Measurements from ENCODE around the gene TCAIM. TPM values are rescaled to one million over a fixed set of nuclear protein-coding genes. Genes with fewer than 3 reads are reported as not detected.
A peak's percentile ranks its signal among the peaks of the same experiment; 100 is the strongest.

Gene TCAIM, protein sequence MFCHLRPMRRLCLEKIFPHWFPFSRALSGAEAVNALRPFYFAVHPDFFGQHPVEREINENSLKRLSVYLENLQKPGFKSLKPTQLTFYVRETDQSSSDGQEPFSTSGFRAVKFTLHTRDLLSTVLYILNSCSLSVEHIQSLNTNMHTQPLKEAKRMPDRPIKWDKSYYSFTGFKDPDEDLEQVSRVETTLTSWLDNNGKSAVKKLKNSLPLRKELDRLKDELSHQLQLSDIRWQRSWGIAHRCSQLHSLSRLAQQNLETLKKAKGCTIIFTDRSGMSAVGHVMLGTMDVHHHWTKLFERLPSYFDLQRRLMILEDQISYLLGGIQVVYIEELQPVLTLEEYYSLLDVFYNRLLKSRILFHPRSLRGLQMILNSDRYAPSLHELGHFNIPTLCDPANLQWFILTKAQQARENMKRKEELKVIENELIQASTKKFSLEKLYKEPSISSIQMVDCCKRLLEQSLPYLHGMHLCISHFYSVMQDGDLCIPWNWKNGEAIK
- 17.5 and 18.4 TPM in 2 replicates for total RNA-seq

DNA sequence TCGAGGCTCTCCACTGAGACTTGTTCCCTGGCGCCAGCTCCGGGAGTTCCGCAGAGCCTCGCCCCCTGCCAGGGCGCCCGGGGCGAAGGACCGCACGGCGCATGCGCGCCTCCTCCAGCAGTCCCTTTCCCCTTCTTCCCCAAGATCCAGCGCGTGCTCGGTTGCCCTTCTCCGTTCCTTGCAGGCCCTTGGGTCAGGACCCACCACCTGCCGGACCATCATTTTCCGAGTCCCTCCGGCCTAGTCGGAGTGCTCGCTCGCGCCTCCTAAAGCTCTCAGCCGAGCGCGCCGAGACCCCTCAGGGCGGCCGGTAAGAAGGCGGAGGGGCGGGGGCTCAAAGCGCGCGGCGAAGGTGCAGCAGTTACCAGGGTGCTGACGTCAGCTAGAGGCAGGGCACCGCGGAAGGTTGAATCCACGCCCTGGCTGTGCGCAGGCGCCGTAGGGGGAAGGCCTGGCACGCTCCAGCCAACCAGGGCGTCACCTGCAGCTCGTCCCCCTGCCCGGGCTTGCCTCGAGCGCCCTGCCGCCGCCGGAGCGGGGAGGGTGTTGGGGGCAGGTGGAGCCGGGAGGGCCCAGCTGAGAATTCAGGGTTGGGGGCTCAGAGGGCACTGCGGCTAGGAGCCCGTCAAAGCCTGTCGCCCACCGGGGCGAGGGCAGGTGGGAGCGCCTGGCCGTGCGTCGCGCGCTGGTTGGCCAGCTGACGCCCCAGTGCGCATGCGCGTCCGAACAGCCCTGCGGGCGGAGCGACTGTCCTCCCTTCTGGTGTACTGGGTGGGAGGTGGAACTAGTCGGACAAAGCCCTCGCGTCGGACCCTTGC is at the start of gene TCAIM:
Gene TCAIM, plus strand, starts transcription at position 757 of the 818 bp plus-strand sequence. CDS start 16,017 bp downstream, outside the sequence.
- Mint-ChIP-seq H3K4me3 (ENCODE audit: low read depth) (peak within 1 kb of the TSS; percentile 96), H3K27ac (peak within 1 kb of the TSS; percentile 99), H3K4me1 (ENCODE audit: low read depth) (peaks cover 20% of the 10 kb centered on the region), H3K9me3 (no peaks in the 10 kb centered on the region), H3K36me3 (ENCODE audit: low read depth) (peaks cover 11% of the 10 kb centered on the region), H3K27me3 (ENCODE audit: low read depth) (peaks cover 14% of the 10 kb centered on the region)
- intact Hi-C loops (cut with micrococcal nuclease), result loop anchor here (1.0 to 10.0 kb wide), 5 partner anchors 101 to 639 kb away; partner anchors contain the start of genes EXOSC7, ZDHHC3, ZNF197 and ZNF445
- peak; percentile 98 for DNase-seq (ENCODE audit: low spot score)

DNA sequence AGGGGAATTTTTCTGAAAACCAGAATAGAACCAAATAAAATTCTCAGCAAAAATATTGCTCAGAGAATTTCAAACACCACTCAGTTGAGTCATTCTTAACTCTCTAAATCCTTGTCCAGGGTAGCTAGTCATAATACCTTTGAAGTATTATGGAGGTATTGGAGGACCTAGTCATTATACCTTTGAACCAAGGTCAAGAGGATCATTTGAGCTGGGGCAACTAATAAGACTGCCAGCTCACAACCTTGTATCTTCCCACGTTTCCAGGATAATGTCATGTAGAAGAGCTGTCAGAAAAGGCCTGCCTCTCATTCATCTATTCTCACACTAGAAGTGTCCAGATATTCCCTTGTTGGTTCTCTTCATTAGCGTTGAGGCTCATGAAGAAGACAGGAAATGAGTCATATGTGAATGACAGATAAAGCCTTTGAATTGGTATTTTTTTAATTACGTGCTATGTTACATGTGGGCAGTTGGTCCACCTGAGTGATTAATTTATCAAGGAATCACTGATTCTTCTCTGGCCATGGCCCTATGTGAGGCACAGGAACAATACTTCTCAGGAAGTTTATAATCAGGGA is 48.6 kb upstream of the TCAIM start:
- intact Hi-C loops (cut with micrococcal nuclease), result no loop called here
- H3K27ac Mint-ChIP-seq, result no peak overlapping the region
- no peaks in the 10 kb centered on the region for H3K4me1 Mint-ChIP-seq (ENCODE audit: low read depth)

DNA sequence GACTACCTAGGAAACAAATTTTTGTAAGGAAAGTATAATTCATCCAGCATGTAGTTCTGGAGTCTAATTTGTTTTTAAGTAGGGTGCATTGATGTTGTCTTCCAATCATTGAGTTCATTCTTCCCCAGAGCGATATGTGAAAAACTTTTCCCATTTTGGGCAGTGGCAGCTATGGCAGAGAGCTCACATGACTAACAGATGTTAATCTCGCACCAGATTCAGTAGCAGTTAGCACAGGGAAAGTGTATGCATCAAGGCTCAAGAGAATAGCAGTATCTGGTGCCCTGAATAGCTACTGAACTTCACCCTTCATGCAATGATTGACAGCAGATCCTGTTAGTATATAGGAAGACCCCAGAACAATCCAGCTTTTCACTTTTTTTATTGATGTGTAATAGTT is 46.3 kb upstream of the TCAIM start:
- Mint-ChIP-seq H3K36me3 (ENCODE audit: low read depth) (no peaks in the 10 kb centered on the region), H3K4me1 (ENCODE audit: low read depth) (no peaks in the 10 kb centered on the region), H3K4me3 (ENCODE audit: low read depth) (no peak overlapping the region), H3K27ac (no peak overlapping the region), H3K9me3 (no peaks in the 10 kb centered on the region), H3K27me3 (ENCODE audit: low read depth) (peaks cover 24% of the 10 kb centered on the region)
- DNase-seq (ENCODE audit: low spot score), result no peak
- intact Hi-C loops (cut with micrococcal nuclease), result no loop called here

More for the DNA sequence above, 48.6 kb upstream of the TCAIM start:
- DNase-seq (ENCODE audit: low spot score), result no peak
- H3K27me3 Mint-ChIP-seq (ENCODE audit: low read depth), result peaks cover 14% of the 10 kb centered on the region
- no peaks in the 10 kb centered on the region for H3K36me3 Mint-ChIP-seq (ENCODE audit: low read depth)
- H3K9me3 Mint-ChIP-seq, result no peaks in the 10 kb centered on the region
- no peak overlapping the region for H3K4me3 Mint-ChIP-seq (ENCODE audit: low read depth)

DNA sequence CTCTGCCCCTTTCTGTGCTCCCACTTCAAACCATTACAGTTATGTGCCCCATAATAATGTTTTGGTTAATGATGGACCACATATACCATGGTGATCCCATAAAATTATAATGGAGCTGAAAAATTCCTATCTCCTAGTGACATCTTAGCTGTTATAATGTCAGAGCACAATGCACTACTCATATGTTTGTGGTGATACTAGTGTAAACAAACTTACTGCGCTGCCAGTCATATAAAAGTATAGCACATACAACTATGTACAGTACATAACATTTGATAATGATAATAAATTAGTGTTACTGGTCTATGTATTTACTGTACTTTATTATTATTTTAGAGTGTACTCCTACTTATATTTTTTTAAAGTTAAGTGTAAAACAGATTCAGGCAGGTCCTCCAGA is 45.6 kb upstream of the TCAIM start:
- H3K27ac Mint-ChIP-seq, result no peak overlapping the region
- intact Hi-C loops (cut with micrococcal nuclease), result no loop called here
- no peak overlapping the region for H3K4me3 Mint-ChIP-seq (ENCODE audit: low read depth)
- H3K36me3 Mint-ChIP-seq (ENCODE audit: low read depth), result no peaks in the 10 kb centered on the region
- H3K27me3 Mint-ChIP-seq (ENCODE audit: low read depth), result peaks cover 23% of the 10 kb centered on the region
- H3K9me3 Mint-ChIP-seq, result no peaks in the 10 kb centered on the region
- H3K4me1 Mint-ChIP-seq (ENCODE audit: low read depth), result no peaks in the 10 kb centered on the region
- no peak for DNase-seq (ENCODE audit: low spot score)

DNA sequence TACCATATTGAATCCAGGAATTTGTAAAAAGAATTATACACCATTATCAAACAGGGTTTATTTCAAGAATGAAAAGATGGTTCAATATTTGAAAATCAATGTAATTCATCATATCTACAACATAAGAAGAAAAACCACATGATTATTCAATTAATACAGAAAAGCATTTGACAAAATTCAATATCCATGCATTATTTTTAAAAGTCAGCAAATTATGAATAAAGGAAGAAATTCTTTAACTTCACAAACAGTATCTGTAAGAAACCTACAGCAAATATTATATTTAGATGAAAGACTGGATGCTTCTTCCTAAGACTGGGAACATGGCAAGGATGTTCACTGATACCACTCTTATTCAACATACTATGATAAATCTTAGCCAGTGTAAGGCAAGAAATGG is 41.3 kb upstream of the TCAIM start:
- Mint-ChIP-seq H3K4me1 (ENCODE audit: low read depth) (no peaks in the 10 kb centered on the region), H3K9me3 (no peaks in the 10 kb centered on the region), H3K27ac (no peak overlapping the region), H3K4me3 (ENCODE audit: low read depth) (no peak overlapping the region), H3K27me3 (ENCODE audit: low read depth) (peaks cover 14% of the 10 kb centered on the region), H3K36me3 (ENCODE audit: low read depth) (no peaks in the 10 kb centered on the region)
- intact Hi-C loops (cut with micrococcal nuclease), result no loop called here
- no peak for DNase-seq (ENCODE audit: low spot score)

DNA sequence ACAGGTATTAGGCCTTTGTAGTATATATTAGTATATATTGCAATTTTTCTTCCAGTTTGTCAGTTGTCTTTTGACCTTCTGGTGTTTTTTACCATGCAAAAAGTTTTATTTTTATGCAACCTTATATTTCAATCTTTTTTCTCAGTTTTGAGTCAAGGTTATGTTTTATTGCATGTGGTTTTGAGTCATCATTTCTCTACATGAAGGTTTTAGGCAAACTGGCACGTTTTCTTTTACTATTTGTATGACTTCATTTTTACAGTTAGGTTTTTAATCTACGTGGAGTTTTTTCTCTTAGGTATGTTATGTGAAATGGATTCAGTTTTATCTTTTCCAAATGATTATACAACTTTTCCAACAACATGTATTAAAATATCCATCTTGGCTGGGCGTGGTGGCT is 36.8 kb upstream of the TCAIM start:
- Mint-ChIP-seq H3K27me3 (ENCODE audit: low read depth) (peaks cover 9% of the 10 kb centered on the region), H3K27ac (no peak overlapping the region), H3K36me3 (ENCODE audit: low read depth) (no peaks in the 10 kb centered on the region), H3K4me3 (ENCODE audit: low read depth) (no peak overlapping the region), H3K4me1 (ENCODE audit: low read depth) (no peaks in the 10 kb centered on the region), H3K9me3 (no peaks in the 10 kb centered on the region)
- no peak for DNase-seq (ENCODE audit: low spot score)
- intact Hi-C loops (cut with micrococcal nuclease), result no loop called here

DNA sequence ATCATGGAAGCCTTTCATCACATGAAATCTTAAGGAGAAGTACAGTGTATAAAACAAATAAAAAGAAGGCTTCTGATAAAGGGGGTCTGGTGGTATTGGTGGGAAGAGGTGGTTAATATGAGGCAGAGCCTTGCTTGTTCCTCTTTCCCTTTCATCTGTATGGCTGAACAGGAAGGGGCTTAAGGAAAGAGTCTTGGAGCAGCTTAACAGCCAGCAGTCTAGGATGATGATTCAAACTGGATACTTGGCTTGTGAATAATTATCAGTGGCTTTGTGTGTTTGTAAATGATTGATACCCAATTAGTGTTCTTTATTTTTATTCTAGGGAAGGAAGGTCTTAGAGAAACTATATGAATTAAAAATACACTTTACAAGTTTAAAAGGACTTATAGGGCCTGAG is 29.1 kb upstream of the TCAIM start:
- DNase-seq (ENCODE audit: low spot score), result no peak
- H3K27ac Mint-ChIP-seq, result no peak overlapping the region
- H3K27me3 Mint-ChIP-seq (ENCODE audit: low read depth), result peaks cover 13% of the 10 kb centered on the region
- no peaks in the 10 kb centered on the region for H3K9me3 Mint-ChIP-seq
- no peak overlapping the region for H3K4me3 Mint-ChIP-seq (ENCODE audit: low read depth)
- H3K36me3 Mint-ChIP-seq (ENCODE audit: low read depth), result no peaks in the 10 kb centered on the region
- intact Hi-C loops (cut with micrococcal nuclease), result no loop called here
- H3K4me1 Mint-ChIP-seq (ENCODE audit: low read depth), result no peaks in the 10 kb centered on the region

DNA sequence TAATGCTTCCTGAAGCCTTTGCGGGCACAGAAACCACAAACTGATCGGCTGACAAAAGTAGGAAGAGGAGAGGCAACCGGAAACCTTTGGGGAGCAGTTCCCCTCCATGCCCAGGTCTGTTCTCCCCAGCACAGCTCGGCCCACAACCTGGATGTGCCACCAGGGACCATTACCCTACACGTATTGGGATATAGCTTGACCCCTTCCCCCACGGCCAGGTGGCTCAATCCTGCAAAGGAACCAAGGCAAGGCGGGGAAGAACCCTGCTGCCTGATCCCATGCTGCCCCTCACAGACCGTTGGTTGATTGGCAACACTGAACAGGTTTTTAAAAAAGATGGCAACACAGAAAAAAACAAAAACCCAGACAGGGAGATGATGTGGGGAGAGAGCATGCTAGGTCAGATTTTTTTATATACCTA is 19.7 kb upstream of the TCAIM start:
- peaks cover 13% of the 10 kb centered on the region for H3K27me3 Mint-ChIP-seq (ENCODE audit: low read depth)
- intact Hi-C loops (cut with micrococcal nuclease), result no loop called here
- no peak overlapping the region for H3K27ac Mint-ChIP-seq
- DNase-seq (ENCODE audit: low spot score), result no peak
- peaks cover 1% of the 10 kb centered on the region for H3K4me1 Mint-ChIP-seq (ENCODE audit: low read depth)
- no peaks in the 10 kb centered on the region for H3K9me3 Mint-ChIP-seq
- no peaks in the 10 kb centered on the region for H3K36me3 Mint-ChIP-seq (ENCODE audit: low read depth)
- H3K4me3 Mint-ChIP-seq (ENCODE audit: low read depth), result no peak overlapping the region

DNA sequence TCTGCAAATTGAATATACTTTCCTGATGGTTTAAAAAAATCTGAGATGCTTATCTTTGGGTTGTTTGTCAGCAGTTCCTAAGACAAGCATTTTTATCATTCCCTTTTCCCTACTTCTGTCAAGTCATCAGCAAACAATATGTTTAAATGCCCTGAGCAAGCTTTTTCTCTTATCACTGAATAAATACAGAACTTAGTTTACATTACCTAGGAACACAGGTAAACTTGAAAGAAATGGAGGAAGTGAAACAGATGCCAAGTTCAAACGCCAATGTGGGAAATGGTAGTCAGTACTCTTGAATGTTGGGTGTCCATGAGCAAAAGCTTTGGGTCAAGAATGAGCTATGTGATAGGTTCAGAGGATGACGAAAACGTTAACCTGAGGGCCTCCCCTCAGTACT is 17.2 kb upstream of the TCAIM start:
- peaks cover 1% of the 10 kb centered on the region for H3K4me1 Mint-ChIP-seq (ENCODE audit: low read depth)
- no peak overlapping the region for H3K27ac Mint-ChIP-seq
- H3K9me3 Mint-ChIP-seq, result no peaks in the 10 kb centered on the region
- intact Hi-C loops (cut with micrococcal nuclease), result loop anchor here (5.0 to 10.0 kb wide), 3 partner anchors 191 to 593 kb away; no protein-coding TSS in a partner anchor
- peaks cover 24% of the 10 kb centered on the region for H3K27me3 Mint-ChIP-seq (ENCODE audit: low read depth)
- H3K4me3 Mint-ChIP-seq (ENCODE audit: low read depth), result no peak overlapping the region
- H3K36me3 Mint-ChIP-seq (ENCODE audit: low read depth), result no peaks in the 10 kb centered on the region
- DNase-seq (ENCODE audit: low spot score), result no peak

DNA sequence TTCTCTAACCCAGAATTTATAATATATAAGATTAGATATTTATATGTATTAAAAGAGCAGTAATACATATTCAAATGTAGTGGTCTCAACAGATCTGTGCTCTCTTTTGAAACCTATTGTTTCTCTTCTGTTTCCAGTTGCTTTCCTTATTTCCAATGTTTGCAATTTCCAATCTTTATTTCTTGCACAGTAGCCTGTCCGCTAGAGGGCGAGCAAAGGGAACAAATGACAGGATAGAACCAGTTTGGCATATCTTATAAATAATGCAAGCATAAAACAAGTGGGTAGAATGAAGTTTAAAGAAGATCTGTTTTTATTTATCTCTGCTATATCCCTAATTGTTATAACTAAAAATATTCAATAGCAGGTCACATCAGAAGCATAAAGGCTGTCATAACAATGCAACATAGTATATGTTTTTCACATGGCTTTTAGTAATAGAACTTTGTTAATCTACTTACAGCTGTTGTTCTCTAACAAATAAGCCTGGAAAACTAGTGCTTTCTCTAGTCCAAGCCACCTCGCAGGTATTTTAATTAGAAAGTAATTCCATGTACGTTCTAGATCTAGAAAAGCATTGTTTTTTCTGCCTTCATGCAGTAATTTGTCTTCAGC is 15.1 kb upstream of the TCAIM start:
- peaks cover 27% of the 10 kb centered on the region for H3K27me3 Mint-ChIP-seq (ENCODE audit: low read depth)
- no peaks in the 10 kb centered on the region for H3K9me3 Mint-ChIP-seq
- intact Hi-C loops (cut with micrococcal nuclease), result loop anchor here (5.0 to 10.0 kb wide), 3 partner anchors 189 to 591 kb away; no protein-coding TSS in a partner anchor
- H3K4me3 Mint-ChIP-seq (ENCODE audit: low read depth), result no peak overlapping the region
- peaks cover 1% of the 10 kb centered on the region for H3K4me1 Mint-ChIP-seq (ENCODE audit: low read depth)
- H3K27ac Mint-ChIP-seq, result no peak overlapping the region
- no peaks in the 10 kb centered on the region for H3K36me3 Mint-ChIP-seq (ENCODE audit: low read depth)
- peak; percentile 16 for DNase-seq (ENCODE audit: low spot score)

DNA sequence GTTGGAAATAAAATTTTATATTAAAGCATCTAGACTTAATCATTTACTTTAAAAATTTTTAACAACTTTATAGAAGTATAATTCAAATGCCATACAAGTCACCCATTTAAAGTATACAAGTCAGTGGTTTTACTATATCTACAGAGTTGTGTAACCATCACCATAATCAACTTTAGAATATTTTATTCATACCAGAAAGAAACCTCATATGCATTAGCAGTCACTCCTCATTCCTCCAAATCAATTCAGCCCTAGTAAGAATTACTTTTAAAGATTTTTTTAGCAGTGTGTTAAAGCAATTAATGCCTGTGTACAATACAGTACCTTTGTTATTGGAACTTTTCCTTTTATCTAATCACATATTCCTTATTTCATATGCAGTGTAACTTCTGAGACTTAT is 14.0 kb upstream of the TCAIM start:
- intact Hi-C loops (cut with micrococcal nuclease), result loop anchor here (5.0 to 10.0 kb wide), 3 partner anchors 188 to 590 kb away; no protein-coding TSS in a partner anchor
- H3K27ac Mint-ChIP-seq, result no peak overlapping the region
- H3K27me3 Mint-ChIP-seq (ENCODE audit: low read depth), result peaks cover 27% of the 10 kb centered on the region
- no peaks in the 10 kb centered on the region for H3K36me3 Mint-ChIP-seq (ENCODE audit: low read depth)
- H3K4me1 Mint-ChIP-seq (ENCODE audit: low read depth), result no peaks in the 10 kb centered on the region
- no peak overlapping the region for H3K4me3 Mint-ChIP-seq (ENCODE audit: low read depth)
- H3K9me3 Mint-ChIP-seq, result no peaks in the 10 kb centered on the region
- DNase-seq (ENCODE audit: low spot score), result no peak

DNA sequence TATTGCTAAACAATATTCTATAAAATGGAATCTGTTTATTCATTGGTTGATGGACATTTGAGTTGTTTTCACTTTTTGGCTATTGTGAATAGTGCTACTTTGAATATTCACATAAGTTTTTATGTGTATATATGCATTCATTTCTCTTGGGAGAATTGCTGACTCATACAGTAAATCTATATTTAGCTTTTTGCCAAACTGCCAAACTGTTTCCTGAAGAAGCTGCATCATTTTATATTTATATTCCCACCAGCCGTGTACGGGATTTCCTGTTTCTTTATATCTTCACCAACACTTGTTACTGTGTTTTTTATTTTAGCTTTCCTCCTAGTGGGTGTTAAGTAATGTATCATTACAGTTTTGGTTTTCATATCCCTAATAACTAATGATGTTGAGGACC is 12.5 kb upstream of the TCAIM start:
- no peak for DNase-seq (ENCODE audit: low spot score)
- Mint-ChIP-seq H3K27me3 (ENCODE audit: low read depth) (peaks cover 22% of the 10 kb centered on the region), H3K4me3 (ENCODE audit: low read depth) (no peak overlapping the region), H3K4me1 (ENCODE audit: low read depth) (no peaks in the 10 kb centered on the region), H3K27ac (no peak overlapping the region), H3K36me3 (ENCODE audit: low read depth) (no peaks in the 10 kb centered on the region), H3K9me3 (no peaks in the 10 kb centered on the region)
- intact Hi-C loops (cut with micrococcal nuclease), result loop anchor here (10.0 kb wide), 1 partner anchor 589 kb away; no protein-coding TSS in a partner anchor

Data from activated T-helper 2 cell treated with anti-CD3 and anti-CD28 coated beads, Interferon-gamma antibody, Interleukin-2, Interleukin-4, amounts not matched to agents 10 μg/mL and 5 μg/mL and 100 μg/mL, durations not matched to agents 14 hours and 24 hours and 36 hours (primary cell).